HG03469 (cell line): ENCODE results near the gene TRIM34.
A peak's percentile ranks its signal among the peaks of the same experiment; 100 is the strongest.
"Not testable (repeated sequence)": the region's sequence is repeated elsewhere in the genome, so short reads cannot be mapped to it uniquely, and the experiment has no call there.

Experiments used
- ATAC-seq: cut with Tn5 transposase; IDR thresholded peaks from one replicate; pipeline ENCODE4 v1.9.1; 2021; ENCODE audit warnings: mild to moderate bottlenecking, moderate library complexity, moderate number of reproducible peaks; ENCODE audit not compliant: unreplicated experiment

Gene TRIM34

GRCh38 chr11:5620651-5621521, 3.9 kb upstream of the TRIM34 start:
- no peak for ATAC-seq

GRCh38 chr11:5621580-5621979, 3.2 kb upstream of the TRIM34 start:
- ATAC-seq = no peak

- no peak for ATAC-seq
Measured at GRCh38 chr11:5622802-5623201, 2.0 kb upstream of the TRIM34 start.

- no peak for ATAC-seq
Measured at GRCh38 chr11:5625281-5625680, 480 bp downstream of the TRIM34 start.

- ATAC-seq = no peak
Measured at GRCh38 chr11:5626196-5626595, 1.4 kb downstream of the TRIM34 start.

- peak; percentile 6 for ATAC-seq
Measured at GRCh38 chr11:5631417-5631816, 6.6 kb downstream of the TRIM34 start.

- ATAC-seq = peak; percentile 84
Measured at GRCh38 chr11:5631969-5632635, 7.3 kb downstream of the TRIM34 start.

GRCh38 chr11:5639953-5640352, 15.2 kb downstream of the TRIM34 start:
- ATAC-seq = no peak

GRCh38 chr11:5643585-5643984, 18.8 kb downstream of the TRIM34 start:
- ATAC-seq = no peak

- ATAC-seq = no peak
Measured at GRCh38 chr11:5646139-5646538, 21.3 kb downstream of the TRIM34 start.

- no peak for ATAC-seq
Measured at GRCh38 chr11:5655474-5655873, 30.7 kb downstream of the TRIM34 start.

GRCh38 chr11:5656956-5657355, 32.2 kb downstream of the TRIM34 start:
- ATAC-seq = not testable (repeated sequence)

GRCh38 chr11:5658318-5658717, 33.5 kb downstream of the TRIM34 start:
- ATAC-seq = no peak

- no peak for ATAC-seq
Measured at GRCh38 chr11:5663511-5663910, 38.7 kb downstream of the TRIM34 start.

GRCh38 chr11:5665051-5665570, 40.3 kb downstream of the TRIM34 start:
- ATAC-seq = no peak

- ATAC-seq = no peak
Measured at GRCh38 chr11:5665746-5666401, 41.1 kb downstream of the TRIM34 start.

- no peak for ATAC-seq
Measured at GRCh38 chr11:5666402-5666793, 41.6 kb downstream of the TRIM34 start.

- no peak for ATAC-seq
Measured at GRCh38 chr11:5671831-5672230, 47.0 kb downstream of the TRIM34 start.

- no peak for ATAC-seq
Measured at GRCh38 chr11:5674391-5674790, 49.6 kb downstream of the TRIM34 start.

- ATAC-seq = no peak
Measured at GRCh38 chr11:5679811-5680210, 55.0 kb downstream of the TRIM34 start.

GRCh38 chr11:5682890-5683441, 58.2 kb downstream of the TRIM34 start:
- ATAC-seq = not testable (repeated sequence)
